NCI-H187 treated with DMSO at 0.1 percent for 48 hours (cell line): Measurements from ENCODE around the gene PFKM.

ENCODE experiments used
- DNase-seq: peaks from one replicate; lab custom pipeline; 2025; lab: John Stamatoyannopoulos, UW

PFKM gene

GRCh38 chr12:48119078-48119833, at the start of gene PFKM:
TSS of gene PFKM (plus strand) at chr12:48119364. CDS start at chr12:48122775, 3,411 bp downstream.
- DNase-seq = peak; percentile 92

GRCh38 chr12:48070033-48070432, 49.1 kb upstream of the PFKM start:
- DNase-seq = no peak

- DNase-seq = no peak
These were observed 48.4 kb upstream of the PFKM start for GRCh38 chr12:48070731-48071130.

- no peak for DNase-seq
These were observed 47.4 kb upstream of the PFKM start for GRCh38 chr12:48071808-48072207.

- no peak for DNase-seq
These were observed 46.9 kb upstream of the PFKM start for GRCh38 chr12:48072266-48072665.

GRCh38 chr12:48074266-48074665, 44.9 kb upstream of the PFKM start:
- no peak for DNase-seq

- DNase-seq = no peak
These were observed 43.3 kb upstream of the PFKM start for GRCh38 chr12:48075832-48076231.

- no peak for DNase-seq
These were observed 42.1 kb upstream of the PFKM start for GRCh38 chr12:48077111-48077510.

GRCh38 chr12:48078901-48079300, 40.3 kb upstream of the PFKM start:
- DNase-seq = no peak

GRCh38 chr12:48080285-48080684, 38.9 kb upstream of the PFKM start:
- DNase-seq = no peak

- no peak for DNase-seq
These were observed 38.3 kb upstream of the PFKM start for GRCh38 chr12:48080821-48081220.

GRCh38 chr12:48084066-48084465, 35.1 kb upstream of the PFKM start:
- DNase-seq = no peak

- no peak for DNase-seq
These were observed 34.2 kb upstream of the PFKM start for GRCh38 chr12:48084841-48085460.

- DNase-seq = no peak
These were observed 32.8 kb upstream of the PFKM start for GRCh38 chr12:48086327-48086726.

GRCh38 chr12:48092611-48093010, 26.6 kb upstream of the PFKM start:
- no peak for DNase-seq

- no peak for DNase-seq
These were observed 14.6 kb upstream of the PFKM start for GRCh38 chr12:48104531-48104930.

- DNase-seq = no peak
These were observed 13.8 kb upstream of the PFKM start for GRCh38 chr12:48105321-48105866.

GRCh38 chr12:48105867-48106680, 13.1 kb upstream of the PFKM start, which contains the start of gene SENP1:
TSS of gene SENP1 (minus strand) at chr12:48106079. CDS start at chr12:48101472, 4,607 bp downstream.
- peak; percentile 63 for DNase-seq

- no peak for DNase-seq
These were observed 12.2 kb upstream of the PFKM start for GRCh38 chr12:48106681-48107613.

GRCh38 chr12:48109424-48109823, 9.7 kb upstream of the PFKM start:
- no peak for DNase-seq

GRCh38 chr12:48110691-48111311, 8.4 kb upstream of the PFKM start:
- DNase-seq = no peak
